Esophagus squamous epithelium (tissue), 5 donors: ENCODE results near the gene BCAT1. TPM values are rescaled to one million over a fixed set of nuclear protein-coding genes. Genes with fewer than 3 reads are reported as not detected.

ENCODE experiments used
- DNase-seq: peaks from one replicate; lab custom pipeline; 2025; lab: John Stamatoyannopoulos, UW
- H3K27ac ChIP-seq, 4 donors: fragments of 200-600 bp; sonication (generic); one replicate each; pipeline ENCODE4 v1.5.1; 2016 to 2019; ENCODE audit warnings: mild to moderate bottlenecking in 1 of 4
- H3K27me3 ChIP-seq, 4 donors: fragments of 200-600 bp; sonication (generic); 1 replicate in 3 of 4; 2 replicates in 1 of 4; pipeline versions ENCODE4 v1.5.1 to v1.6.0; 2017 to 2021; ENCODE audit warnings: antibody characterized with exemption in 1 of 4
- H3K36me3 ChIP-seq, 3 donors: fragments of 200-600 bp; sonication (generic); one replicate each; pipeline ENCODE4 v1.5.1; 2016 to 2019
- H3K4me1 ChIP-seq, 3 donors: fragments of 200-600 bp; sonication (generic); one replicate each; pipeline ENCODE4 v1.5.1; 2017 to 2019
- H3K4me3 ChIP-seq, 4 donors: fragments of 200-600 bp; sonication (generic); 1 replicate in 3 of 4; 2 replicates in 1 of 4; pipeline ENCODE4 v1.5.1; 2016 to 2019; ENCODE audit warnings: mild to moderate bottlenecking in 2 of 4, moderate library complexity in 1 of 4
- H3K9me3 ChIP-seq, 3 donors: fragments of 200-600 bp; sonication (generic); one replicate each; pipeline ENCODE4 v1.5.1; 2016 to 2019
- CTCF ChIP-seq, 6 experiments: fragments of 450-650 bp in 4 of 6; fragments of 200-600 bp in 2 of 6; sonication (generic) in 2 of 6; IDR thresholded peaks; one replicate each; pipeline ENCODE4 v1.5.1; 2016 to 2019; ENCODE audit warnings: antibody characterized with exemption in 6 of 6, mild to moderate bottlenecking in 4 of 6, moderate library complexity in 4 of 6
- POLR2A ChIP-seq, 4 donors: fragments of 450-650 bp; IDR thresholded peaks; one replicate each; pipeline ENCODE4 v1.6.1; 2017; ENCODE audit warnings: antibody characterized with exemption in 4 of 4, mild to moderate bottlenecking in 4 of 4, moderate library complexity in 3 of 4
- WGBS, 2 donors: methylation state at CpG; one replicate each; pipeline ENCODE4 v1.1.5; 2018; 5-methylcytosine and 5-hydroxymethylcytosine counted together
- intact Hi-C: fragments of 100-400 bp; cut with DNase I; formaldehyde crosslinking; loops from one replicate; pipeline ENCODE4 v1.15.0; 2022
- total RNA-seq, 4 donors: library from RNA; depleted of rRNA; stranded (reverse); fragments of >200 nt; gene quantifications; one replicate each; pipeline ENCODE4 v1.1.0, GENCODE V29; 2016
- donor health status: DM: yes; HTN: yes; CAD: no.

Gene BCAT1
- total RNA-seq, 4 donors from 2014 or later: 0.87 to 28.3 (median 9.6) TPM

- Histone ChIP-seq H3K4me3 (no peak overlapping the region), H3K27ac (no peak overlapping the region), H3K9me3 (no peaks in the 10 kb centered on the region), H3K36me3 (no peaks in the 10 kb centered on the region), H3K4me1 (peaks cover 0 to 31% (median 11%) of the 10 kb centered on the region in 3 donors), H3K27me3 (peaks cover 0 to 41% (median 0%) of the 10 kb centered on the region in 4 donors)
- intact Hi-C loops: no loop called here
- TF ChIP-seq POLR2A (IDR thresholded peaks at IDR 0.05) (no peak), CTCF (IDR thresholded peaks at IDR 0.05) (no peak)
- DNase-seq: no peak
- WGBS, 2 donors: 44 to 75% methylated on average over 2 of the region's 2 CpGs
Observed at GRCh38 chr12:24905431-24905830, 43.5 kb downstream of the BCAT1 start.

- 89 to 100% methylated on average over 1 of the region's 1 CpG for WGBS, 2 donors
- H3K36me3 ChIP-seq: no peaks in the 10 kb centered on the region
- intact Hi-C loops: no loop called here
- H3K27me3 ChIP-seq: peaks cover 0 to 41% (median 0%) of the 10 kb centered on the region in 4 donors
- no peaks in the 10 kb centered on the region for H3K9me3 ChIP-seq
- H3K4me1 ChIP-seq: peaks cover 0 to 34% (median 11%) of the 10 kb centered on the region in 3 donors
- TF ChIP-seq CTCF (IDR thresholded peaks at IDR 0.05) (no peak), POLR2A (IDR thresholded peaks at IDR 0.05) (no peak)
- H3K27ac ChIP-seq: no peak overlapping the region
- no peak overlapping the region for H3K4me3 ChIP-seq
- DNase-seq: no peak
Observed at GRCh38 chr12:24904871-24905270, 44.0 kb downstream of the BCAT1 start.

GRCh38 chr12:24903329-24904088 lies 45.4 kb downstream of the BCAT1 start:
- no peak for TF ChIP-seq CTCF (IDR thresholded peaks at IDR 0.05)
- no peak for TF ChIP-seq POLR2A (IDR thresholded peaks at IDR 0.05)
- 37 to 50% methylated on average over 21 of the region's 25 CpGs for WGBS, 2 donors
- Histone ChIP-seq H3K36me3 (no peaks in the 10 kb centered on the region), H3K27me3 (peaks cover 0 to 41% (median 0%) of the 10 kb centered on the region in 4 donors), H3K27ac (peak overlapping the region in 3 of 4 donors; percentile 47 to 73 (median 68)), H3K4me3 (peak overlapping the region; percentile 43 to 79 (median 52)), H3K9me3 (no peaks in the 10 kb centered on the region), H3K4me1 (peaks cover 0 to 34% (median 11%) of the 10 kb centered on the region in 3 donors)
- DNase-seq: no peak
- intact Hi-C loops: no loop called here

GRCh38 chr12:24902511-24903328 lies 46.2 kb downstream of the BCAT1 start:
- peaks cover 0 to 34% (median 11%) of the 10 kb centered on the region in 3 donors for H3K4me1 ChIP-seq
- no peak for DNase-seq
- H3K9me3 ChIP-seq: no peaks in the 10 kb centered on the region
- peak overlapping the region; percentile 43 to 79 (median 52) for H3K4me3 ChIP-seq
- TF ChIP-seq POLR2A (IDR thresholded peaks at IDR 0.05) (no peak), CTCF (IDR thresholded peaks at IDR 0.05) (no peak)
- WGBS, 2 donors: 1 to 28% methylated on average over 9 to 10 of the region's 74 CpGs
- peaks cover 0 to 41% (median 0%) of the 10 kb centered on the region in 4 donors for H3K27me3 ChIP-seq
- no peaks in the 10 kb centered on the region for H3K36me3 ChIP-seq
- intact Hi-C loops: no loop called here
- peak overlapping the region; percentile 21 to 73 (median 58) for H3K27ac ChIP-seq
